Peyer's patch (tissue), 4 donors: ENCODE measurements around the gene ANKRD60. TPM values are rescaled to one million over a fixed set of nuclear protein-coding genes. Genes with fewer than 3 reads are reported as not detected.

Source experiments
- DNase-seq, 3 donors: peaks; one replicate each; pipeline ENCODE4 v3.0.0-alpha.2; 2017 to 2019
- H3K27ac ChIP-seq, 4 donors: fragments of 200-600 bp; sonication (generic); one replicate each; pipeline ENCODE4 v1.5.1; 2016 to 2019
- H3K27me3 ChIP-seq, 2 donors: fragments of 200-600 bp; sonication (generic); one replicate each; pipeline ENCODE4 v1.5.1; 2019
- H3K36me3 ChIP-seq, 3 donors: fragments of 200-600 bp; sonication (generic); one replicate each; pipeline ENCODE4 v1.5.1; 2016 to 2019
- H3K4me1 ChIP-seq, 4 donors: fragments of 200-600 bp; sonication (generic); one replicate each; pipeline ENCODE4 v1.5.1; 2016 to 2019
- H3K4me3 ChIP-seq, 4 donors: fragments of 200-600 bp; sonication (generic); 1 replicate in 3 of 4; 2 replicates in 1 of 4; pipeline ENCODE4 v1.5.1; 2016 to 2019; ENCODE audit warnings: mild to moderate bottlenecking in 1 of 4
- H3K9me3 ChIP-seq, 4 donors: fragments of 200-600 bp; sonication (generic); one replicate each; pipeline ENCODE4 v1.5.1; 2016 to 2019; ENCODE audit warnings: mild to moderate bottlenecking in 1 of 4
- CTCF ChIP-seq, 6 experiments: fragments of 450-650 bp in 4 of 6; fragments of 200-600 bp in 2 of 6; sonication (generic) in 1 of 6; IDR thresholded peaks; one replicate each; pipeline ENCODE4 v1.5.1; 2017 to 2019; ENCODE audit warnings: antibody characterized with exemption in 6 of 6, mild to moderate bottlenecking in 3 of 6, moderate library complexity in 1 of 6
- POLR2A ChIP-seq, 2 donors: fragments of 450-650 bp; IDR thresholded peaks; one replicate each; pipeline ENCODE4 v1.5.1; 2017; ENCODE audit warnings: antibody characterized with exemption in 2 of 2, mild to moderate bottlenecking in 2 of 2, moderate library complexity in 2 of 2
- total RNA-seq, 4 donors: library from RNA; depleted of rRNA; stranded (reverse); fragments of >200 nt; gene quantifications; one replicate each; pipeline ENCODE4 v1.1.0, GENCODE V29; 2016

The ANKRD60 gene
- total RNA-seq, 4 donors from 2014 or later, result not detected

GRCh38 chr20:58225452-58226200 is 2.8 kb downstream of the ANKRD60 start:
- Histone ChIP-seq H3K9me3 (no peaks in the 10 kb centered on the region), H3K36me3 (no peaks in the 10 kb centered on the region), H3K4me3 (no peak overlapping the region), H3K4me1 (peaks cover 0 to 6% (median 0%) of the 10 kb centered on the region in 4 donors), H3K27ac (no peak overlapping the region), H3K27me3 (peaks cover 0 to 22% of the 10 kb centered on the region in 2 donors)
- TF ChIP-seq POLR2A (IDR thresholded peaks at IDR 0.05) (no peak), CTCF (IDR thresholded peaks at IDR 0.05) (no peak)
- DNase-seq, result no peak

DNA sequence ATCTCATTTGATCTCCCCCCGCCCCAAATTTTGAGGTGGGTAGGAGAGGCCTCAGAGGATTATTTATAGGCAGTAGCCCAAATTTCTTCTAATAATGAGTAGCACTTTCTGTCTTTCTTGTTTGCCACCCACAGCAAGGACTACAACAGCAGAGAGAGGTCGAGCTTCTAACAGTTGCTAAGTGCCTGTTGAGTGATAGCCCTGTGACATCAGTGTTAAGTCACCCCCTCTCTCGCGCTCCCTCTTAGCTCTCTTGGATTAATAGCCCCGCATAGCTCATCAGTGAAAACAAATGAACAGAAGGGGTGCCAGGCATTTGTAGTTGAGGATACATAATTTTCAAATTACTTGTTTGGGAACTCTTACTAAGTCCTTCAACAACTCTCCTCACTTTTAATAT is 3.5 kb downstream of the ANKRD60 start:
- no peak for TF ChIP-seq POLR2A (IDR thresholded peaks at IDR 0.05)
- no peak for TF ChIP-seq CTCF (IDR thresholded peaks at IDR 0.05)

GRCh38 chr20:58224097-58224496 is 4.4 kb downstream of the ANKRD60 start:
- Histone ChIP-seq H3K4me1 (peaks cover 0 to 6% (median 0%) of the 10 kb centered on the region in 4 donors), H3K4me3 (no peak overlapping the region), H3K36me3 (no peaks in the 10 kb centered on the region), H3K27me3 (peaks cover 0 to 16% of the 10 kb centered on the region in 2 donors), H3K27ac (no peak overlapping the region), H3K9me3 (peaks cover 0 to 1% (median under 1%) of the 10 kb centered on the region in 4 donors)
- no peak for TF ChIP-seq POLR2A (IDR thresholded peaks at IDR 0.05)
- no peak for TF ChIP-seq CTCF (IDR thresholded peaks at IDR 0.05)
- no peak for DNase-seq

More for the DNA sequence above, 3.5 kb downstream of the ANKRD60 start:
- H3K27ac ChIP-seq, result no peak overlapping the region
- peaks cover 0 to 22% of the 10 kb centered on the region in 2 donors for H3K27me3 ChIP-seq
- no peaks in the 10 kb centered on the region for H3K9me3 ChIP-seq
- H3K4me3 ChIP-seq, result no peak overlapping the region
- H3K4me1 ChIP-seq, result peaks cover 0 to 6% (median 0%) of the 10 kb centered on the region in 4 donors
- DNase-seq, result no peak
- no peaks in the 10 kb centered on the region for H3K36me3 ChIP-seq

DNA sequence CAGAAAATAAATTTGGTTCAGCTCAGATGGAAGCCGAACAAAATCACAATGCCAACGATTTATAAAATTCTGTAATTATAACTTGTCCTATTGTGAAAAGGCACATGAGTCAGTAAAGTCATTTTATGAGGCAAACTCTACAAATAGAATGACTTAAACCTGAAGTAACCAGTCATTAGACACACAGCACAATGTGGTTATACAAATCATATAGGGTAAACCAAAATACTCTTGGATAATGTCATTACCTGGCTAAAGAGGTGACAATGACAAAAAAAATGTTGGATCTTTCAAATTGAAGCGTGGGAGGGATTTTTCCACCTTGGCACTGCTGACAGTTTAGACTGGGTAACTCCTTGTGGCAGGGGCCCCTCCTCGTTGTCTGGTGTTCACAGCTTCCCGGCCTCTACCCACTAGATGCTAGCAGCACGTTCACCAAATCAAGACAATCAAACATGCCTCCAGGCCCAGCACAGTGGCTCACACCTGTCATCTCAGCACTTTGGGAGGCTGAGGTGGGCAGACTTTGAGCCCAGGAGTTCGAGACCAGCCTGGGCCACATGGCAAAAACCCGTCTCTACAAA is 5.0 kb downstream of the ANKRD60 start:
- Histone ChIP-seq H3K36me3 (no peaks in the 10 kb centered on the region), H3K27ac (no peak overlapping the region), H3K9me3 (peaks cover 0 to 7% (median 2%) of the 10 kb centered on the region in 4 donors), H3K4me1 (no peaks in the 10 kb centered on the region), H3K4me3 (no peak overlapping the region), H3K27me3 (peaks cover 0 to 10% of the 10 kb centered on the region in 2 donors)
- no peak for DNase-seq
- no peak for TF ChIP-seq POLR2A (IDR thresholded peaks at IDR 0.05)
- no peak for TF ChIP-seq CTCF (IDR thresholded peaks at IDR 0.05)

- no peak for TF ChIP-seq POLR2A (IDR thresholded peaks at IDR 0.05)
- TF ChIP-seq CTCF (IDR thresholded peaks at IDR 0.05), result no peak
- H3K36me3 ChIP-seq, result no peaks in the 10 kb centered on the region
- H3K27ac ChIP-seq, result no peak overlapping the region
- no peak for DNase-seq
- H3K9me3 ChIP-seq, result peaks cover 0 to 7% (median 2%) of the 10 kb centered on the region in 4 donors
- no peak overlapping the region for H3K4me3 ChIP-seq
- peaks cover 0 to 2% of the 10 kb centered on the region in 2 donors for H3K27me3 ChIP-seq
- no peaks in the 10 kb centered on the region for H3K4me1 ChIP-seq
These were observed 6.0 kb downstream of the ANKRD60 start for GRCh38 chr20:58222446-58222845.
